Chondrocyte (in vitro differentiated cells): ENCODE data around the gene CAST. TPM values are rescaled to one million over a fixed set of nuclear protein-coding genes. Genes with fewer than 3 reads are reported as not detected.

ENCODE experiments used
- DNase-seq: peaks from one replicate; pipeline ENCODE4 v3.0.0; 2021; ENCODE audit warnings: mixed read lengths, low spot score
- H3K27ac Mint-ChIP-seq: one replicate; pipeline ENCODE4 v1.8.0; 2021; ENCODE audit warnings: mild to moderate bottlenecking, moderate library complexity, mixed read lengths; ENCODE audit not compliant: unreplicated experiment
- H3K27me3 Mint-ChIP-seq: 2 replicates; pipeline ENCODE4 v1.8.0; 2021; ENCODE audit warnings: low read depth, mixed read lengths
- H3K36me3 Mint-ChIP-seq: 2 replicates; pipeline ENCODE4 v1.8.0; 2021; ENCODE audit warnings: low read depth, mixed read lengths
- H3K4me1 Mint-ChIP-seq: 2 replicates; pipeline ENCODE4 v1.8.0; 2021; ENCODE audit warnings: low read depth, mild to moderate bottlenecking, mixed read lengths
- H3K4me3 Mint-ChIP-seq: one replicate; pipeline ENCODE4 v1.8.0; 2021; ENCODE audit warnings: mild to moderate bottlenecking, moderate library complexity, mixed read lengths; ENCODE audit not compliant: unreplicated experiment
- H3K9me3 Mint-ChIP-seq: 2 replicates; pipeline ENCODE4 v1.8.0; 2021; ENCODE audit warnings: low read depth, mixed read lengths
- CTCF ChIP-seq: fragments of 200-600 bp; sonication (generic); IDR thresholded peaks from 2 replicates; pipeline ENCODE4 v1.5.0; 2021; ENCODE audit warnings: antibody characterized with exemption, mild to moderate bottlenecking, moderate library complexity
- total RNA-seq: library from RNA; stranded (reverse); gene quantifications from 3 replicates; pipeline ENCODE4 v1.2.1, GENCODE V29; 2021

CAST gene
- total RNA-seq, 1 donor from 2014 or later = 131 TPM

DNA sequence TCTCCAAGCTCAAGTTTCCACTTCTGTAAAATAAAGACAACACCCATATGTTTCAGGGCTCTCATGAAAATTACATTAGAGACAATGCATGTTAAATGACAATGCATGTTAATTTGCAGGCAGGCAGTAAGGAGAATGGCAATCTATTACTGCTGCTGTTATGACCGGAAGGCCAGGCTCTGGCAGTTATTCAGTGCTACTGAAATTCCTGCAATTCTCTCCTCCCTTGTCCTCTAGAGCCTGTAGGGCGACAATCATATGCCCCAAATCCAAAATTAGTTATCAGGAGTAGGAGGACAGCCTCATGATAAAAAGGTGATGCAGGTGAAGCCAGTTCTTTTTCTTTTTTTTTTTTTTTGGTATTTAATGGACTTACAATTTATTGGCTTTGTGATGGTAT is 42.2 kb upstream of the CAST start:
- Mint-ChIP-seq H3K36me3 (no peaks in the 10 kb centered on the region), H3K4me1 (no peaks in the 10 kb centered on the region), H3K27ac (no peak overlapping the region), H3K9me3 (no peaks in the 10 kb centered on the region), H3K4me3 (no peak overlapping the region), H3K27me3 (no peaks in the 10 kb centered on the region)
- no peak for DNase-seq
- TF ChIP-seq CTCF = no peak

DNA sequence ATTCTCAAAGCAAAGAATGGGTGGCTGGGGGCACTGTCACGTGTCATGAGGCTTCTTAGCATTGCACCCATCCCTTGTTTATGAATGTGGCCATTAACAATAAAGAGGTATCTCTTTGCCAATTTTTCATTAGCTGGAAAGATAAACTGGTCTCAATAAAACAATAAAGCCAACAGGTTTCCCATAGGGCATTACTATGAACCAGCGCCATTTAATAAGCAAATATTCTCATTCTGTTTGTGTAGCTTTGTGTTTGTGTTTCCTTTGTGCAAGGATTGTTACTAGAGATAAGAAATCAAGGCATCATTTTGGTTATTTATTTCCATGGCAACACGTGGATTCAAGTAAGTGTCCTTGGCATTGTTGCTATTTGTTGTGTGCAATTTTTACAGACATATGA is 37.6 kb upstream of the CAST start:
- no peak for TF ChIP-seq CTCF
- H3K4me3 Mint-ChIP-seq = no peak overlapping the region
- peaks cover 28% of the 10 kb centered on the region for H3K4me1 Mint-ChIP-seq
- peaks cover 1% of the 10 kb centered on the region for H3K36me3 Mint-ChIP-seq
- H3K27ac Mint-ChIP-seq = no peak overlapping the region
- DNase-seq = no peak
- H3K27me3 Mint-ChIP-seq = no peaks in the 10 kb centered on the region
- no peaks in the 10 kb centered on the region for H3K9me3 Mint-ChIP-seq

- no peak overlapping the region for H3K4me3 Mint-ChIP-seq
- H3K27ac Mint-ChIP-seq = no peak overlapping the region
- H3K36me3 Mint-ChIP-seq = peaks cover 1% of the 10 kb centered on the region
- H3K4me1 Mint-ChIP-seq = peaks cover 36% of the 10 kb centered on the region
- DNase-seq = no peak
- no peaks in the 10 kb centered on the region for H3K9me3 Mint-ChIP-seq
- no peaks in the 10 kb centered on the region for H3K27me3 Mint-ChIP-seq
- TF ChIP-seq CTCF = no peak
These were observed 36.8 kb upstream of the CAST start for GRCh38 chr5:96625365-96625764.

DNA sequence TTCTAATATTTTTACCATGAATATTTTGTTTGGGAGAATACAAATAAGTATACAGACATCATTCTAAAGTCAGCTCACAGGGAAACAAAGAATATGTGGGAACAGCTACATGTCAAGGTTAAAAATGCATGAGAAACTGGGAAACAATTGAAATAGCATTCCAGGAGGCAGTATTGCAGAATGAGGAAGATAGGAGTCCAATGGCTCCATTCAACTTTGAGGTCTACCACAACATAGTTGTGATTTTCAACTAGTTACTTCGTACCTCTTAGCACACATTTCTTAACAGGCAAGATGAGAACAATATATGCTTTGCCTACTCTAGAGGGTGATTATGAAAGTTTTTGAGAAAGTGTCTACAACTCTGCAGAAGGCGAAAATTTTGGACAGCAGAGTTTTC is 35.2 kb upstream of the CAST start:
- Mint-ChIP-seq H3K4me1 (peaks cover 38% of the 10 kb centered on the region), H3K4me3 (no peak overlapping the region), H3K9me3 (no peaks in the 10 kb centered on the region), H3K36me3 (peaks cover 1% of the 10 kb centered on the region), H3K27ac (no peak overlapping the region), H3K27me3 (no peaks in the 10 kb centered on the region)
- no peak for TF ChIP-seq CTCF
- no peak for DNase-seq

DNA sequence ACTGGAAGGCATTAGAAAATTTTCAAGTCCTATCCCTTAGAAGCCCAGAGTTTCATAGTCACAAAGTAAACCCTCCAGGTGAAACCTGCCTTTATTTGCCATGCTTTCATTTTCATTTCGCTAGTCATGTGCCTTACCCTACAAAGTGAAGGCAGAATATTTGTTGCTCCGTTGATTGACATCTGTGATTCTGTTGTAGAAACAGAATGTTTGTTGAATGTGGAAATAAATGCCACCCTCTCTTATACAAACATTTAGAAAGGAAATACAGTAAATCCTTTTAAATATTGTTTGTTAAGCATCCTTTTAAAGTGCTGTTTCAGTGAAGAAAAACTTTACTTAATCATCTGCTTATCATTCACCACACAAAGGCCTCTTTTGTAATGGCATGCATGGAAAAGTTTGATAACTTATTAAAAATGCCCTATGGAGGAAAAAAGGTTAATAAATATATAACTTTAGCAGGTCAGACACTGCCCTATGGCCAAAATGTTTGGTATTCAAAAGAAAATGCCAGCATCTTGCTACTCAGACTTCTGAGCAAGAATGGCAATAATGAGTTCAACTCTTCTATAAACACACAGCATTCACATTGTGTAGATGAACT is 34.3 kb upstream of the CAST start:
- Mint-ChIP-seq H3K27ac (no peak overlapping the region), H3K4me1 (peaks cover 38% of the 10 kb centered on the region), H3K27me3 (no peaks in the 10 kb centered on the region), H3K4me3 (no peak overlapping the region), H3K36me3 (peaks cover 1% of the 10 kb centered on the region), H3K9me3 (no peaks in the 10 kb centered on the region)
- no peak for DNase-seq
- no peak for TF ChIP-seq CTCF
